ENCODE results near the gene ACVR1C. TPM values are rescaled to one million over a fixed set of nuclear protein-coding genes. Genes with fewer than 3 reads are reported as not detected.
"Not testable (repeated sequence)": the region's sequence is repeated elsewhere in the genome, so short reads cannot be mapped to it uniquely, and the experiment has no call there.

The ACVR1C gene
- total RNA-seq, 1 experiment from 2014 or later = 1.2 TPM

DNA sequence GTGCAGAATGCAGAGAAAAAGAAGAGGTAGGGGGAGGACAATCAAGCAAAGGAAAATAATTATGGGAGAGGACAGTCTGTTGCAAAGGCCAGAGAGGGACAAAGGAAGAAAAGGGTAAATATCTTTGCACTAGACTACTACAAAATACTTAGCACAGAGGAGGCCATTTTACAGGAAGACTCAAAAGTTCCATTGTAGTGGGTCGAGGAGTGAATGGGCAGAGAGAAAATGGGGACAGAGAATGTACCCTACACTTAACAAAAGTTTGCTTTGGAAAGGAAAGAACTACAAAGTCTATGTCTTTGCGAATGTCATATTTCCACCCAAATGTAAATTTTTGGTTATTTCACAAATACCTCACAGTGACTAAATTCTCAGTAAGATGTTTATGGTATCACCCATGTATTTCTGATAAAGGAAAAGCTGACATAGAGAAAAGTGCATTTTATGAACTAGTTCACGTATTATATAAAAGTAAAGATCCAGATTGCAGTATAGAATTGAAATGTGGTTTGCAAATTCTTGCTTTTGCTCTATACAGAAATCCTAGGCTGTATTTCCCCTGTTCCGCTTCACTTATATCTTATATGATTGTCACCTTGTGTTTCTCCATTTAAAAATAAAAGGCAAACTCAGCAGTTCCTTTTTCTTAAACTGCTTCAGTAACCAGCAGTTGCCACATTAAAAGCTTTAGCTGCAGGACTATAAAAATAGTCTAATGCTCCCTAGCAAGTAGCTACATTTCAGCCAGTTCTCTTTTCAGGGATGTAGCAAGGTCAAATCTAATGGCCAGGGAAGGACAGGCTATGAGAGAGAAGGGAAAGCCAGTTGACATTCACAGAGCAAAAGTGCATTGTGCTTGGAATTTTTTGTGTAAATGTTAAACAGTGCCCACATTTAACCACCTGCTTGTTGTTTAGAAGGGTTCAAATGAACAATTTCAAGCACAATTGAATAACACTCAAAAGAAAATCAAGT is 105.1 kb downstream of the ACVR1C start:
- H2AFZ ChIP-seq (ENCODE audit: low read depth, low read length, poor library complexity, severe bottlenecking) = no peak overlapping the region
- no peak overlapping the region for H3K4me2 ChIP-seq (ENCODE audit: low read length)
- BruUV-seq (replicated peaks) = no TSS peak
- H3K4me3 ChIP-seq (replicated peaks in 1 of 2; ENCODE audit: low read depth in 1 of 2, low read length in 2 of 2) = no peak overlapping the region
- ATAC-seq (no peak), DNase-seq (ENCODE audit: low read depth, low spot score) (no peak)
- TF ChIP-seq CEBPB (IDR thresholded peaks at IDR 0.05; ENCODE audit: low read depth) = no peak
- no peak for TF ChIP-seq JUND (IDR thresholded peaks at IDR 0.05)
- TF ChIP-seq ZBTB33 (IDR thresholded peaks at IDR 0.05; ENCODE audit: extremely low read depth, insufficient replicate concordance, low read length) = no peak
- no peak for TF ChIP-seq ATF3 (IDR thresholded peaks at IDR 0.05)
- TF ChIP-seq ZFX (IDR thresholded peaks at IDR 0.05) = no peak
- TF ChIP-seq EZH2phosphoT487 (IDR thresholded peaks at IDR 0.05; ENCODE audit: borderline replicate concordance) = no peak
- H3K27me3 ChIP-seq (ENCODE audit: insufficient read depth, low read length) = no peaks in the 10 kb centered on the region
- H3K9me2 ChIP-seq (ENCODE audit: insufficient read depth) = no peaks in the 10 kb centered on the region
- H3K79me2 ChIP-seq (ENCODE audit: insufficient read depth, low read length) = no peaks in the 10 kb centered on the region
- no peaks in the 10 kb centered on the region for H3K9me3 ChIP-seq (ENCODE audit: control insufficient read depth in 1 of 2, insufficient read depth in 1 of 2, low read depth in 1 of 2, low read length in 2 of 2)
- RAD21 ChIA-PET (ENCODE audit: low non-redundant PET in 1 of 2, low total read pairs in 2 of 2, uncharacterized antibody in 2 of 2, unreplicated experiment in 2 of 2) = no interaction called here
- H3K36me3 ChIP-seq (ENCODE audit: control insufficient read depth in 1 of 2, insufficient read depth in 2 of 2, low read length in 2 of 2) = no peaks in the 10 kb centered on the region
- no peaks in the 10 kb centered on the region for H4K20me1 ChIP-seq (ENCODE audit: insufficient read depth)
- CTCF ChIA-PET = no interaction called here
- no peak overlapping the region for H3K27ac ChIP-seq (ENCODE audit: low read depth, low read length)
- POLR2A ChIA-PET = no interaction called here
- no peaks in the 10 kb centered on the region for H3K4me1 ChIP-seq (ENCODE audit: control insufficient read depth in 1 of 2, insufficient read depth in 2 of 2, low read length in 2 of 2)
- intact Hi-C loops (cut with micrococcal nuclease) = no loop called here
- no peak overlapping the region for H3K9ac ChIP-seq (ENCODE audit: low read length)

DNA sequence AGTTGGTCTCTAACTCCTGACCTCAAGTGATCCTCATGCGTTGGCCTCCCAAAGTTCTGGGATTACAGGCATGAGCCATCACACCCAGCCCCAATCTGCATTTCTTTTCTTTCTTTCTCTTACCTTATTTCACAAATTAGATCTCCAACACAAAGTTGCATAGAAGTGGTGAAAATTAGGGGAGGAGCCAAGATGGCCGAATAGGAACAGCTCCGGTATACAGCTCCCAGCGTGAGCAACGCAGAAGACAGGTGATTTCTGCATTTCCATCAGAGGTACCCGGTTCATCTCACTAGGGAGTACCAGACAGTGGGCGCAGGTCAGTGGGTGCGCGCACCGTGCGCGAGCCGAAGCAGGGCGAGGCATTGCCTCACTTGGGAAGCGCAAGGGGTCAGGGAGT is 113.7 kb downstream of the ACVR1C start:
- H3K4me2 ChIP-seq (ENCODE audit: low read length); H3K9me3 ChIP-seq (ENCODE audit: control insufficient read depth in 1 of 2, insufficient read depth in 1 of 2, low read depth in 1 of 2, low read length in 2 of 2); DNase-seq (ENCODE audit: low read depth, low spot score); RAD21 ChIA-PET (ENCODE audit: low non-redundant PET in 1 of 2, low total read pairs in 2 of 2, uncharacterized antibody in 2 of 2, unreplicated experiment in 2 of 2); H3K9me2 ChIP-seq (ENCODE audit: insufficient read depth); H3K9ac ChIP-seq (ENCODE audit: low read length); CTCF ChIA-PET; H4K20me1 ChIP-seq (ENCODE audit: insufficient read depth); BruUV-seq (replicated peaks); H3K4me3 ChIP-seq (replicated peaks in 1 of 2; ENCODE audit: low read depth in 1 of 2, low read length in 2 of 2); H3K4me1 ChIP-seq (ENCODE audit: control insufficient read depth in 1 of 2, insufficient read depth in 2 of 2, low read length in 2 of 2); ATAC-seq; POLR2A ChIA-PET; H3K27me3 ChIP-seq (ENCODE audit: insufficient read depth, low read length); H2AFZ ChIP-seq (ENCODE audit: low read depth, low read length, poor library complexity, severe bottlenecking); H3K27ac ChIP-seq (ENCODE audit: low read depth, low read length); H3K79me2 ChIP-seq (ENCODE audit: insufficient read depth, low read length); H3K36me3 ChIP-seq (ENCODE audit: control insufficient read depth in 1 of 2, insufficient read depth in 2 of 2, low read length in 2 of 2): not testable (repeated sequence)
- intact Hi-C loops (cut with micrococcal nuclease) = loop anchor here (5.0 kb wide), 1 partner anchor 257 kb away; no protein-coding TSS in a partner anchor
